Measurements from ENCODE around the gene PLD5. TPM values are rescaled to one million over a fixed set of nuclear protein-coding genes. Genes with fewer than 3 reads are reported as not detected.

PLD5 gene
- total and polyA plus RNA-seq, 4 donors: under 0.01 to 0.17 (median 0.05) TPM; not detected in 1

DNA sequence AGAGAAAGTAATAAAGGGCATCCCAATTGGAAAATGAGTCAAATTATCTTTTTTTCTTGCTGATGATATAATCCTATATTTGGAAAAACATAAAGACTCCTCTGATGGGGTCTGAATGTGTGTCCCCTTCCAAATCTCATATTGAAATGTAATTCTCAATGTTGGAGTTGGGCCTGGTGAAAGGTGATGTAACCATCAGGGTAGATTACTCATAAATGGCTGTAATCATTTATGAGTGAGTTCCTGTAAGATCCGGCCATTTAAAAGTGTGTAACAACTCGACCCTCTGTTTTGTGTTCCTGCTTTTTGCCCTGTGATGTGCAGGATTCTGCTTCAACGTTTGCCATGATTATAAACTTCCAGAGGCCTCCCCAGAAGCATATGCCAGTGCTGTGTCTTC is 481.3 kb downstream of the PLD5 start:
- Histone ChIP-seq H3K4me3 (ENCODE audit: low read depth in 1 of 3, low read length in 3 of 3) (no peak overlapping the region), H3K9me3 (ENCODE audit: control insufficient read depth in 4 of 4, low read length in 3 of 4) (no peaks in the 10 kb centered on the region), H3K27me3 (ENCODE audit: control insufficient read depth in 4 of 4, insufficient read depth in 4 of 4, low read length in 3 of 4) (no peaks in the 10 kb centered on the region), H3K4me1 (ENCODE audit: control insufficient read depth in 4 of 4, insufficient read depth in 4 of 4, low read length in 3 of 4) (no peaks in the 10 kb centered on the region), H3K9ac (ENCODE audit: low read depth in 1 of 2, low read length in 2 of 2) (no peak overlapping the region), H3K27ac (ENCODE audit: low read depth in 1 of 2, low read length in 2 of 2) (no peak overlapping the region), H3K36me3 (ENCODE audit: control insufficient read depth in 4 of 4, insufficient read depth in 3 of 4, low read depth in 1 of 4, low read length in 3 of 4) (no peaks in the 10 kb centered on the region)
- 37% methylated on average over 3 of the region's 3 CpGs for WGBS
- no peak for DNase-seq (ENCODE audit: low spot score)
- TF ChIP-seq FOXA1 (IDR thresholded peaks at IDR 0.05) (no peak), GABPA (IDR thresholded peaks at IDR 0.05 in 1 of 2, conservative IDR thresholded peaks at IDR 0.05 in 1 of 2) (no peak), RAD21 (IDR thresholded peaks at IDR 0.05) (no peak), SP1 (IDR thresholded peaks at IDR 0.05) (no peak), HNF4A (conservative IDR thresholded peaks at IDR 0.05) (no peak), NR2F2 (IDR thresholded peaks at IDR 0.05) (no peak), RXRA (IDR thresholded peaks at IDR 0.05) (no peak), HNF4G (IDR thresholded peaks at IDR 0.05) (no peak), JUND (IDR thresholded peaks at IDR 0.05) (no peak), TAF1 (conservative IDR thresholded peaks at IDR 0.05) (no peak), FOXA2 (IDR thresholded peaks at IDR 0.05) (no peak), YY1 (IDR thresholded peaks at IDR 0.05) (no peak)
- TF ChIP-seq, protein P1, sequence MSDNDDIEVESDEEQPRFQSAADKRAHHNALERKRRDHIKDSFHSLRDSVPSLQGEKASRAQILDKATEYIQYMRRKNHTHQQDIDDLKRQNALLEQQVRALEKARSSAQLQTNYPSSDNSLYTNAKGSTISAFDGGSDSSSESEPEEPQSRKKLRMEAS (IDR thresholded peaks at IDR 0.05): no peak
- TF ChIP-seq, protein P2, sequence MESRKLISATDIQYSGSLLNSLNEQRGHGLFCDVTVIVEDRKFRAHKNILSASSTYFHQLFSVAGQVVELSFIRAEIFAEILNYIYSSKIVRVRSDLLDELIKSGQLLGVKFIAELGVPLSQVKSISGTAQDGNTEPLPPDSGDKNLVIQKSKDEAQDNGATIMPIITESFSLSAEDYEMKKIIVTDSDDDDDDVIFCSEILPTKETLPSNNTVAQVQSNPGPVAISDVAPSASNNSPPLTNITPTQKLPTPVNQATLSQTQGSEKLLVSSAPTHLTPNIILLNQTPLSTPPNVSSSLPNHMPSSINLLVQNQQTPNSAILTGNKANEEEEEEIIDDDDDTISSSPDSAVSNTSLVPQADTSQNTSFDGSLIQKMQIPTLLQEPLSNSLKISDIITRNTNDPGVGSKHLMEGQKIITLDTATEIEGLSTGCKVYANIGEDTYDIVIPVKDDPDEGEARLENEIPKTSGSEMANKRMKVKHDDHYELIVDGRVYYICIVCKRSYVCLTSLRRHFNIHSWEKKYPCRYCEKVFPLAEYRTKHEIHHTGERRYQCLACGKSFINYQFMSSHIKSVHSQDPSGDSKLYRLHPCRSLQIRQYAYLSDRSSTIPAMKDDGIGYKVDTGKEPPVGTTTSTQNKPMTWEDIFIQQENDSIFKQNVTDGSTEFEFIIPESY (IDR thresholded peaks at IDR 0.05): no peak
- TF ChIP-seq, protein P3, sequence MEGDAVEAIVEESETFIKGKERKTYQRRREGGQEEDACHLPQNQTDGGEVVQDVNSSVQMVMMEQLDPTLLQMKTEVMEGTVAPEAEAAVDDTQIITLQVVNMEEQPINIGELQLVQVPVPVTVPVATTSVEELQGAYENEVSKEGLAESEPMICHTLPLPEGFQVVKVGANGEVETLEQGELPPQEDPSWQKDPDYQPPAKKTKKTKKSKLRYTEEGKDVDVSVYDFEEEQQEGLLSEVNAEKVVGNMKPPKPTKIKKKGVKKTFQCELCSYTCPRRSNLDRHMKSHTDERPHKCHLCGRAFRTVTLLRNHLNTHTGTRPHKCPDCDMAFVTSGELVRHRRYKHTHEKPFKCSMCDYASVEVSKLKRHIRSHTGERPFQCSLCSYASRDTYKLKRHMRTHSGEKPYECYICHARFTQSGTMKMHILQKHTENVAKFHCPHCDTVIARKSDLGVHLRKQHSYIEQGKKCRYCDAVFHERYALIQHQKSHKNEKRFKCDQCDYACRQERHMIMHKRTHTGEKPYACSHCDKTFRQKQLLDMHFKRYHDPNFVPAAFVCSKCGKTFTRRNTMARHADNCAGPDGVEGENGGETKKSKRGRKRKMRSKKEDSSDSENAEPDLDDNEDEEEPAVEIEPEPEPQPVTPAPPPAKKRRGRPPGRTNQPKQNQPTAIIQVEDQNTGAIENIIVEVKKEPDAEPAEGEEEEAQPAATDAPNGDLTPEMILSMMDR (IDR thresholded peaks at IDR 0.05; ENCODE audit: low read depth, low read length, missing input control): no peak
- TF ChIP-seq, protein P4, sequence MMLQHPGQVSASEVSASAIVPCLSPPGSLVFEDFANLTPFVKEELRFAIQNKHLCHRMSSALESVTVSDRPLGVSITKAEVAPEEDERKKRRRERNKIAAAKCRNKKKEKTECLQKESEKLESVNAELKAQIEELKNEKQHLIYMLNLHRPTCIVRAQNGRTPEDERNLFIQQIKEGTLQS (IDR thresholded peaks at IDR 0.05): no peak
- TF ChIP-seq, protein P5, sequence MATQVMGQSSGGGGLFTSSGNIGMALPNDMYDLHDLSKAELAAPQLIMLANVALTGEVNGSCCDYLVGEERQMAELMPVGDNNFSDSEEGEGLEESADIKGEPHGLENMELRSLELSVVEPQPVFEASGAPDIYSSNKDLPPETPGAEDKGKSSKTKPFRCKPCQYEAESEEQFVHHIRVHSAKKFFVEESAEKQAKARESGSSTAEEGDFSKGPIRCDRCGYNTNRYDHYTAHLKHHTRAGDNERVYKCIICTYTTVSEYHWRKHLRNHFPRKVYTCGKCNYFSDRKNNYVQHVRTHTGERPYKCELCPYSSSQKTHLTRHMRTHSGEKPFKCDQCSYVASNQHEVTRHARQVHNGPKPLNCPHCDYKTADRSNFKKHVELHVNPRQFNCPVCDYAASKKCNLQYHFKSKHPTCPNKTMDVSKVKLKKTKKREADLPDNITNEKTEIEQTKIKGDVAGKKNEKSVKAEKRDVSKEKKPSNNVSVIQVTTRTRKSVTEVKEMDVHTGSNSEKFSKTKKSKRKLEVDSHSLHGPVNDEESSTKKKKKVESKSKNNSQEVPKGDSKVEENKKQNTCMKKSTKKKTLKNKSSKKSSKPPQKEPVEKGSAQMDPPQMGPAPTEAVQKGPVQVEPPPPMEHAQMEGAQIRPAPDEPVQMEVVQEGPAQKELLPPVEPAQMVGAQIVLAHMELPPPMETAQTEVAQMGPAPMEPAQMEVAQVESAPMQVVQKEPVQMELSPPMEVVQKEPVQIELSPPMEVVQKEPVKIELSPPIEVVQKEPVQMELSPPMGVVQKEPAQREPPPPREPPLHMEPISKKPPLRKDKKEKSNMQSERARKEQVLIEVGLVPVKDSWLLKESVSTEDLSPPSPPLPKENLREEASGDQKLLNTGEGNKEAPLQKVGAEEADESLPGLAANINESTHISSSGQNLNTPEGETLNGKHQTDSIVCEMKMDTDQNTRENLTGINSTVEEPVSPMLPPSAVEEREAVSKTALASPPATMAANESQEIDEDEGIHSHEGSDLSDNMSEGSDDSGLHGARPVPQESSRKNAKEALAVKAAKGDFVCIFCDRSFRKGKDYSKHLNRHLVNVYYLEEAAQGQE (IDR thresholded peaks at IDR 0.05): no peak

DNA sequence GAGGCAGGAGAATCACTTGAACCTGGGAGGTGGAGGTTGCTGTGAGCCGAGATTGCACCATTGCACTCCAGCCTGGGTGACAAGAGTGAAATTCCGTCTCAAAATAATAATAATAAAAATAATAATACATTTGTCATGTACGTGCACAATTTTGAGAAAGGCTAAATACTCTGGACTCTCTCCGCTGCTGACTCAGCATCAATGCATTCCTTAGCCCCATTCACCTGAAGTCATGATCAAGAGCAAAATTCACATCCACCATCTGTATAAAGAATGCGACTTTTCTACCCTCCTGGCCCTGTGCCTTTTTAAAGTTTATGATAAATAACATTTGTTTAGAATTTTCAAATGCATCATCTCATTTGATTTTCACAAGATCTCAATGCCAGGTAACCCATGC is 490.1 kb downstream of the PLD5 start:
- TF ChIP-seq, protein P3 (IDR thresholded peaks at IDR 0.05; ENCODE audit: low read depth, low read length, missing input control): no peak
- TF ChIP-seq RXRA (IDR thresholded peaks at IDR 0.05) (no peak), FOXA2 (IDR thresholded peaks at IDR 0.05) (no peak), FOXA1 (IDR thresholded peaks at IDR 0.05) (no peak), YY1 (IDR thresholded peaks at IDR 0.05) (no peak), SP1 (IDR thresholded peaks at IDR 0.05) (no peak), EGR1 (IDR thresholded peaks at IDR 0.05; ENCODE audit: low read depth in 2 of 2) (no peak), RAD21 (IDR thresholded peaks at IDR 0.05) (no peak), TAF1 (conservative IDR thresholded peaks at IDR 0.05) (no peak)
- TF ChIP-seq, protein P4 (IDR thresholded peaks at IDR 0.05): no peak
- TF ChIP-seq, protein P2 (IDR thresholded peaks at IDR 0.05): no peak
- H3K9ac ChIP-seq (ENCODE audit: low read depth in 1 of 2, low read length in 2 of 2): no peak overlapping the region
- H3K4me1 ChIP-seq (ENCODE audit: control insufficient read depth in 4 of 4, insufficient read depth in 4 of 4, low read length in 3 of 4): no peaks in the 10 kb centered on the region
- no peak for DNase-seq (ENCODE audit: low spot score)
- H3K4me3 ChIP-seq (ENCODE audit: low read depth in 1 of 3, low read length in 3 of 3): no peak overlapping the region
- 81% methylated on average over 5 of the region's 5 CpGs for WGBS
- H3K27ac ChIP-seq (ENCODE audit: low read depth in 1 of 2, low read length in 2 of 2): no peak overlapping the region
- H3K27me3 ChIP-seq (ENCODE audit: control insufficient read depth in 4 of 4, insufficient read depth in 4 of 4, low read length in 3 of 4): no peaks in the 10 kb centered on the region
- no peaks in the 10 kb centered on the region for H3K9me3 ChIP-seq (ENCODE audit: control insufficient read depth in 4 of 4, low read length in 3 of 4)
- no peaks in the 10 kb centered on the region for H3K36me3 ChIP-seq (ENCODE audit: control insufficient read depth in 4 of 4, insufficient read depth in 3 of 4, low read depth in 1 of 4, low read length in 3 of 4)

Measured in liver (tissue), 9 donors.